HL-60 (cell line): ENCODE data around the gene AASDH.

Experiments used
- DNase-seq, 2 experiments: peaks; one replicate each; pipeline ENCODE4 v3.0.0-alpha.2; 2010 to 2020; ENCODE audit warnings: low read depth in 1 of 2, low spot score in 1 of 2
- H3K27ac ChIP-seq: fragments of 250-450 bp; sonication (Bioruptor Pico); replicated peaks from 2 replicates; pipeline ENCODE4 v1.5.1; 2020; ENCODE audit warnings: mild to moderate bottlenecking, moderate library complexity
- H3K27me3 ChIP-seq: fragments of 250-450 bp; sonication (Bioruptor Pico); 2 replicates; pipeline ENCODE4 v1.5.1; 2021; ENCODE audit warnings: mild to moderate bottlenecking, moderate library complexity; ENCODE audit not compliant: insufficient read depth, poor library complexity, severe bottlenecking
- H3K4me3 ChIP-seq: replicated peaks from 2 replicates; pipeline ENCODE4 v1.5.1; 2011; ENCODE audit warnings: mild to moderate bottlenecking, control low read depth, low read length; ENCODE audit not compliant: insufficient read depth
- CTCF ChIP-seq: IDR thresholded peaks from one replicate; pipeline ENCODE4 v1.5.1; 2011; ENCODE audit warnings: low read length, control low read depth, inconsistent platforms; ENCODE audit not compliant: insufficient read depth
- GABPA ChIP-seq: IDR thresholded peaks from 2 replicates; pipeline ENCODE4 v1.6.1; 2012; ENCODE audit warnings: low read depth
- POLR2AphosphoS5 ChIP-seq: IDR thresholded peaks from 2 replicates; pipeline ENCODE4 v1.6.1; 2012; ENCODE audit warnings: low read depth
- REST ChIP-seq: IDR thresholded peaks from 2 replicates; pipeline ENCODE4 v1.6.1; 2012; ENCODE audit warnings: low read depth; ENCODE audit not compliant: insufficient replicate concordance
- SPI1 ChIP-seq: IDR thresholded peaks from 2 replicates; pipeline ENCODE4 v1.6.1; 2012; ENCODE audit warnings: low read depth, mild to moderate bottlenecking, borderline replicate concordance

Gene AASDH

GRCh38 chr4:56310401-56311125, 76.7 kb downstream of the AASDH start:
- Histone ChIP-seq H3K4me3 (no peak overlapping the region), H3K27ac (no peak overlapping the region), H3K27me3 (no peaks in the 10 kb centered on the region)
- DNase-seq, result no peak
- TF ChIP-seq POLR2AphosphoS5 (no peak), GABPA (no peak), SPI1 (no peak), CTCF (no peak), REST (no peak)

- TF ChIP-seq SPI1 (no peak), CTCF (no peak), GABPA (no peak), POLR2AphosphoS5 (no peak), REST (no peak)
- H3K27ac ChIP-seq, result no peak overlapping the region
- H3K27me3 ChIP-seq, result no peaks in the 10 kb centered on the region
- DNase-seq, result no peak
- no peak overlapping the region for H3K4me3 ChIP-seq
Observed at GRCh38 chr4:56308384-56308783, 78.9 kb downstream of the AASDH start.

- no peaks in the 10 kb centered on the region for H3K27me3 ChIP-seq
- no peak overlapping the region for H3K4me3 ChIP-seq
- no peak for DNase-seq
- H3K27ac ChIP-seq, result no peak overlapping the region
- TF ChIP-seq CTCF (no peak), GABPA (no peak), POLR2AphosphoS5 (no peak), SPI1 (no peak), REST (no peak)
Observed at GRCh38 chr4:56307423-56307822, 79.9 kb downstream of the AASDH start.
